Panc1 (cell line): Measurements from ENCODE around the gene SLC10A1.

Experiments
- POLR2AphosphoS5 ChIP-seq: IDR thresholded peaks from 2 replicates; pipeline ENCODE4 v1.6.1; 2012; ENCODE audit warnings: mild to moderate bottlenecking, low read depth, low read length, moderate library complexity
- SIN3A ChIP-seq: IDR thresholded peaks from 2 replicates; pipeline ENCODE4 v1.6.1; 2012; ENCODE audit warnings: low read depth, mild to moderate bottlenecking, low read length, moderate library complexity, borderline replicate concordance; ENCODE audit not compliant: insufficient read depth
- TF ChIP-seq, protein P1 (sequence below): fragments of 450-650 bp; IDR thresholded peaks from 2 replicates; pipeline ENCODE4 v1.5.1; 2017; ENCODE audit warnings: mild to moderate bottlenecking

GRCh38 chr14:69775012-69775411 lies 22.0 kb downstream of the SLC10A1 start:
- TF ChIP-seq, protein P1, sequence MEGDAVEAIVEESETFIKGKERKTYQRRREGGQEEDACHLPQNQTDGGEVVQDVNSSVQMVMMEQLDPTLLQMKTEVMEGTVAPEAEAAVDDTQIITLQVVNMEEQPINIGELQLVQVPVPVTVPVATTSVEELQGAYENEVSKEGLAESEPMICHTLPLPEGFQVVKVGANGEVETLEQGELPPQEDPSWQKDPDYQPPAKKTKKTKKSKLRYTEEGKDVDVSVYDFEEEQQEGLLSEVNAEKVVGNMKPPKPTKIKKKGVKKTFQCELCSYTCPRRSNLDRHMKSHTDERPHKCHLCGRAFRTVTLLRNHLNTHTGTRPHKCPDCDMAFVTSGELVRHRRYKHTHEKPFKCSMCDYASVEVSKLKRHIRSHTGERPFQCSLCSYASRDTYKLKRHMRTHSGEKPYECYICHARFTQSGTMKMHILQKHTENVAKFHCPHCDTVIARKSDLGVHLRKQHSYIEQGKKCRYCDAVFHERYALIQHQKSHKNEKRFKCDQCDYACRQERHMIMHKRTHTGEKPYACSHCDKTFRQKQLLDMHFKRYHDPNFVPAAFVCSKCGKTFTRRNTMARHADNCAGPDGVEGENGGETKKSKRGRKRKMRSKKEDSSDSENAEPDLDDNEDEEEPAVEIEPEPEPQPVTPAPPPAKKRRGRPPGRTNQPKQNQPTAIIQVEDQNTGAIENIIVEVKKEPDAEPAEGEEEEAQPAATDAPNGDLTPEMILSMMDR: no peak
- TF ChIP-seq POLR2AphosphoS5 (no peak), SIN3A (no peak)
